Erythroblast (primary cell): ENCODE measurements around the gene GIPC1.

Experiments
- GATA1 ChIP-seq: IDR thresholded peaks from 2 replicates; pipeline ENCODE4 v1.6.1; 2011; ENCODE audit warnings: low read depth, mild to moderate bottlenecking, control low read depth, low read length, moderate library complexity
- POLR2A ChIP-seq: IDR thresholded peaks from 2 replicates; pipeline ENCODE4 v1.6.1; 2011; ENCODE audit warnings: mild to moderate bottlenecking, low read length

GRCh38 chr19:14439014-14439413, 56.9 kb downstream of the GIPC1 start:
- TF ChIP-seq POLR2A (no peak), GATA1 (no peak)
